ENCODE results near the gene CPSF4L. TPM values are rescaled to one million over a fixed set of nuclear protein-coding genes. Genes with fewer than 3 reads are reported as not detected.
A peak's percentile ranks its signal among the peaks of the same experiment; 100 is the strongest.

CPSF4L gene
- polyA plus RNA-seq, 2 of the 4 experiments (the other 2 are of a cell fraction): 0.13 TPM; not detected in 1

DNA sequence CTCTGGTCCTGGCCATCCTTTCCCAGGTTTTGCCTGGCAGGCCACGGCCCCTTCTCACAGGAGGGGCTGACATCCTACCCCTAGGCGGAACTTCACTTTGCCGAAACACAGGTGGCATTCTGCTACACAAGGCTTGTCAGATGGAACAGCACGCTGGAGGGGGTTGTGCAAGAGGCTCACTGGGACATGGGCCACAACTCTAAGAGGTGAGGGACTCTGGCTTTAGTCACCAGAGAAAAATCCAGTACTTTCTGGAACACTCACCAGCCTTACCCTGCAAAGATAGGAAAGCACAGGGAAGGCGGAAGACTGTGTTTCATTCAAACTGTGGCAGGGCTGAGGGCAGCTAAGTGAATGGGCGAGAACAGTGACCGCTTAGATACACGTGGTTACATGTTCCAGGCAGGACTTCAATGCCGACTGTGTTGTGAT, 31.8 kb upstream of the CPSF4L start:
- 63% methylated on average over 9 of the region's 9 CpGs for WGBS (ENCODE audit: missing lambda C conversion rate)
- ChIA-PET CTCF (interaction anchor here (0.6 to 1.3 kb wide), 3 partner anchors 14 to 18 kb away, joined by 3 read pairs; no protein-coding TSS in a partner anchor), POLR2A (no interaction called here)
- peak overlapping the region; percentile 79 for H3K4me2 ChIP-seq
- FAIRE-seq (no peak), DNase-seq (ENCODE audit: low read depth in 1 of 2, low spot score in 1 of 2) (peak in 1 of 2 experiments; percentile 36), ATAC-seq (peak; percentile 2 to 41; a peak in 4 of 6 replicates)
- H3K27ac ChIP-seq: peak overlapping the region; percentile 82 to 91
- no peaks in the 10 kb centered on the region for H3K9me3 ChIP-seq
- no peak overlapping the region for H3K4me3 ChIP-seq
- peaks cover 74% of the 10 kb centered on the region for H3K4me1 ChIP-seq
- TF ChIP-seq, protein P1, sequence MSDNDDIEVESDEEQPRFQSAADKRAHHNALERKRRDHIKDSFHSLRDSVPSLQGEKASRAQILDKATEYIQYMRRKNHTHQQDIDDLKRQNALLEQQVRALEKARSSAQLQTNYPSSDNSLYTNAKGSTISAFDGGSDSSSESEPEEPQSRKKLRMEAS (IDR thresholded peaks at IDR 0.05): peak; percentile 43; the same call in 1 of the 2 replicates
- no peak for TF ChIP-seq FOSL2 (IDR thresholded peaks at IDR 0.05)
- TF ChIP-seq FOSL2 (CRISPR knock-in tag; IDR thresholded peaks at IDR 0.05): peak; percentile 25; the same call in 1 of the 2 replicates
- TF ChIP-seq TP53 (CRISPR knock-in tag; IDR thresholded peaks at IDR 0.05): no peak
- no peak for TF ChIP-seq GATA3 (IDR thresholded peaks at IDR 0.05; ENCODE audit: borderline replicate concordance)
- TF ChIP-seq FOSB (CRISPR knock-in tag; IDR thresholded peaks at IDR 0.05): no peak
- TF ChIP-seq CEBPB (IDR thresholded peaks at IDR 0.05): peak; percentile 54 to 84; a peak in 3 of 4 replicates

DNA sequence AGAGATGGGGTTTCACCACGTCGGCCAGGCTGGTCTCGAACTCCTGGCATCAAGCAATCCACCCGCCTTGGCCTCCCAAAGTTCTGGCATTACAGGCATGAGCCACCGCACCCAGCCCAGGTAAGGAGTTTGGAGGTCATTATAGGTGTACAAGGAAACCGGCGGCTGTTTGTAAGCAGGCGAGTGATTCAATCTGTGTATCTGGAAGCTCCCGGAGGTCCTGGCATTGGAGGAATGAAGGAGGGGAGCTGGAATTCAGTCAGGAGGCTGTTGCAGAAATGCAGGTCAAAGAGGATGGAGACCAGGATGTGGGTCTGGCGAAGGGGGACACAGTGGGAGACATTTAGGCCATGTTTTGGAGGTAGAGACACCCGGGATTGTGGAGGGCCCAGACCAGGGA, 31.4 kb upstream of the CPSF4L start:
- 79% methylated on average over 11 of the region's 11 CpGs for WGBS (ENCODE audit: missing lambda C conversion rate)
- Histone ChIP-seq H3K4me3 (no peak overlapping the region), H3K27ac (peak overlapping the region; percentile 82 to 91), H3K9me3 (no peaks in the 10 kb centered on the region), H3K4me2 (peak overlapping the region; percentile 79), H3K4me1 (peaks cover 74% of the 10 kb centered on the region)
- ATAC-seq (no peak), FAIRE-seq (no peak), DNase-seq (ENCODE audit: low read depth in 1 of 2, low spot score in 1 of 2) (no peak)
- TF ChIP-seq, protein P2, sequence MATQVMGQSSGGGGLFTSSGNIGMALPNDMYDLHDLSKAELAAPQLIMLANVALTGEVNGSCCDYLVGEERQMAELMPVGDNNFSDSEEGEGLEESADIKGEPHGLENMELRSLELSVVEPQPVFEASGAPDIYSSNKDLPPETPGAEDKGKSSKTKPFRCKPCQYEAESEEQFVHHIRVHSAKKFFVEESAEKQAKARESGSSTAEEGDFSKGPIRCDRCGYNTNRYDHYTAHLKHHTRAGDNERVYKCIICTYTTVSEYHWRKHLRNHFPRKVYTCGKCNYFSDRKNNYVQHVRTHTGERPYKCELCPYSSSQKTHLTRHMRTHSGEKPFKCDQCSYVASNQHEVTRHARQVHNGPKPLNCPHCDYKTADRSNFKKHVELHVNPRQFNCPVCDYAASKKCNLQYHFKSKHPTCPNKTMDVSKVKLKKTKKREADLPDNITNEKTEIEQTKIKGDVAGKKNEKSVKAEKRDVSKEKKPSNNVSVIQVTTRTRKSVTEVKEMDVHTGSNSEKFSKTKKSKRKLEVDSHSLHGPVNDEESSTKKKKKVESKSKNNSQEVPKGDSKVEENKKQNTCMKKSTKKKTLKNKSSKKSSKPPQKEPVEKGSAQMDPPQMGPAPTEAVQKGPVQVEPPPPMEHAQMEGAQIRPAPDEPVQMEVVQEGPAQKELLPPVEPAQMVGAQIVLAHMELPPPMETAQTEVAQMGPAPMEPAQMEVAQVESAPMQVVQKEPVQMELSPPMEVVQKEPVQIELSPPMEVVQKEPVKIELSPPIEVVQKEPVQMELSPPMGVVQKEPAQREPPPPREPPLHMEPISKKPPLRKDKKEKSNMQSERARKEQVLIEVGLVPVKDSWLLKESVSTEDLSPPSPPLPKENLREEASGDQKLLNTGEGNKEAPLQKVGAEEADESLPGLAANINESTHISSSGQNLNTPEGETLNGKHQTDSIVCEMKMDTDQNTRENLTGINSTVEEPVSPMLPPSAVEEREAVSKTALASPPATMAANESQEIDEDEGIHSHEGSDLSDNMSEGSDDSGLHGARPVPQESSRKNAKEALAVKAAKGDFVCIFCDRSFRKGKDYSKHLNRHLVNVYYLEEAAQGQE (IDR thresholded peaks at IDR 0.05): no peak
- TF ChIP-seq ZSCAN20 (CRISPR knock-in tag; IDR thresholded peaks at IDR 0.05): no peak
- TF ChIP-seq NPAS2 (CRISPR knock-in tag; IDR thresholded peaks at IDR 0.05; ENCODE audit: borderline replicate concordance): no peak
- TF ChIP-seq RCOR1 (IDR thresholded peaks at IDR 0.05; ENCODE audit: low read depth, low read length): no peak
- no peak for TF ChIP-seq FOSB (CRISPR knock-in tag; IDR thresholded peaks at IDR 0.05)
- TF ChIP-seq, protein P3, sequence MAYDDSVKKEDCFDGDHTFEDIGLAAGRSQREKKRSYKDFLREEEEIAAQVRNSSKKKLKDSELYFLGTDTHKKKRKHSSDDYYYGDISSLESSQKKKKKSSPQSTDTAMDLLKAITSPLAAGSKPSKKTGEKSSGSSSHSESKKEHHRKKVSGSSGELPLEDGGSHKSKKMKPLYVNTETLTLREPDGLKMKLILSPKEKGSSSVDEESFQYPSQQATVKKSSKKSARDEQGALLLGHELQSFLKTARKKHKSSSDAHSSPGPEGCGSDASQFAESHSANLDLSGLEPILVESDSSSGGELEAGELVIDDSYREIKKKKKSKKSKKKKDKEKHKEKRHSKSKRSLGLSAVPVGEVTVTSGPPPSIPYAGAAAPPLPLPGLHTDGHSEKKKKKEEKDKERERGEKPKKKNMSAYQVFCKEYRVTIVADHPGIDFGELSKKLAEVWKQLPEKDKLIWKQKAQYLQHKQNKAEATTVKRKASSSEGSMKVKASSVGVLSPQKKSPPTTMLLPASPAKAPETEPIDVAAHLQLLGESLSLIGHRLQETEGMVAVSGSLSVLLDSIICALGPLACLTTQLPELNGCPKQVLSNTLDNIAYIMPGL (CRISPR knock-in tag; IDR thresholded peaks at IDR 0.05; ENCODE audit: borderline replicate concordance): no peak
- no peak for TF ChIP-seq CBX2 (IDR thresholded peaks at IDR 0.05; ENCODE audit: borderline replicate concordance, low read depth)
- no peak for TF ChIP-seq RFX5 (IDR thresholded peaks at IDR 0.05)
- ChIA-PET POLR2A (no interaction called here), CTCF (interaction anchor here (1.0 to 1.3 kb wide), 2 partner anchors 14 to 18 kb away, joined by 3 read pairs; no protein-coding TSS in a partner anchor)

DNA sequence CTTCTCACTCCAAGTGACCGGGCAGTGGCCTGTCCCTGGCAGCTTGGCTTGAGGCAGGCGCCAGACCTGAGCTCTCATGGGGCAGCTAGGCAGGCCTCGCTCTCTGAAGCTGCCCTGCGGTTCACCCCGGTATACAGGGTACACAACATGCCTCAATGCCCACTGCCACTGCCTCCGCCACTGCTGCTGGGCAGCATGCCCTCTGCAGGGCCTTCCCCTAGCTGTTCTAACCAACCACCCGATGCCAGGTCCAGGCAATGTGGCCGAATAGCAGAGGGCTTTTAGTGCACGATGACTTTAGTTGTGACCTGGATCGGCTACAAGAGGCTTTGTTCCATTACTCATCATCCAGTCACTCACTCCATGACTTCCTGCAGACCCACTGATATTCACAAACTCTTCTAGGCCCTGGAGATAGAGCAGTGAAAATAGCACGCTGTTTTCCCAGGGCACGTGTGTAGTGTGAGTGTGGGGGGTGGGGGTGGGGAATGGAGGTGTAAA, 30.4 kb upstream of the CPSF4L start:
- WGBS (ENCODE audit: missing lambda C conversion rate): 44% methylated on average over 12 of the region's 12 CpGs
- Histone ChIP-seq H3K4me2 (peak overlapping the region; percentile 79), H3K9me3 (no peaks in the 10 kb centered on the region), H3K4me1 (peaks cover 83% of the 10 kb centered on the region), H3K4me3 (0 out of 3 replicates have a peak overlapping the region, but pooled peaks have one; percentile 6), H3K27ac (peak overlapping the region; percentile 82 to 91)
- DNase-seq (ENCODE audit: low read depth in 1 of 2, low spot score in 1 of 2) (peak in 1 of 2 experiments; percentile 49), ATAC-seq (peak; percentile 13 to 28; a peak in 5 of 6 replicates), FAIRE-seq (no peak)
- ChIA-PET CTCF (interaction anchor here (1.7 to 5.7 kb wide), 5 partner anchors 10 to 78 kb away, joined by 5 to 71 read pairs (median 16); partner anchors contain the start of gene CDC42EP4), POLR2A (interaction anchor here (1.9 kb wide), 1 partner anchor 19 kb away, joined by 13 read pairs; the partner anchor contains the start of gene CDC42EP4)
- 0 out of 2 replicates have a peak, but pooled peaks have one; percentile 9 for TF ChIP-seq POLR2AphosphoS2 (conservative IDR thresholded peaks at IDR 0.05; ENCODE audit: low read length)
- TF ChIP-seq FOSL2 (IDR thresholded peaks at IDR 0.05): no peak
- peak; percentile 55 for TF ChIP-seq FOSL2 (CRISPR knock-in tag; IDR thresholded peaks at IDR 0.05)
- no peak for TF ChIP-seq ZNF302 (CRISPR knock-in tag; IDR thresholded peaks at IDR 0.05)
- TF ChIP-seq BHLHE40 (IDR thresholded peaks at IDR 0.05; ENCODE audit: low read depth, low read length): no peak
- no peak for TF ChIP-seq EHF (CRISPR knock-in tag; IDR thresholded peaks at IDR 0.05)
- no peak for TF ChIP-seq NFE2L2 (conservative IDR thresholded peaks at IDR 0.05; ENCODE audit: low read length)

Measured in A549 (cell line).